ENCODE data around the gene RPGRIP1.
A peak's percentile ranks its signal among the peaks of the same experiment; 100 is the strongest.
"Not testable (repeated sequence)": the region's sequence is repeated elsewhere in the genome, so short reads cannot be mapped to it uniquely, and the experiment has no call there.

RPGRIP1 gene

DNA sequence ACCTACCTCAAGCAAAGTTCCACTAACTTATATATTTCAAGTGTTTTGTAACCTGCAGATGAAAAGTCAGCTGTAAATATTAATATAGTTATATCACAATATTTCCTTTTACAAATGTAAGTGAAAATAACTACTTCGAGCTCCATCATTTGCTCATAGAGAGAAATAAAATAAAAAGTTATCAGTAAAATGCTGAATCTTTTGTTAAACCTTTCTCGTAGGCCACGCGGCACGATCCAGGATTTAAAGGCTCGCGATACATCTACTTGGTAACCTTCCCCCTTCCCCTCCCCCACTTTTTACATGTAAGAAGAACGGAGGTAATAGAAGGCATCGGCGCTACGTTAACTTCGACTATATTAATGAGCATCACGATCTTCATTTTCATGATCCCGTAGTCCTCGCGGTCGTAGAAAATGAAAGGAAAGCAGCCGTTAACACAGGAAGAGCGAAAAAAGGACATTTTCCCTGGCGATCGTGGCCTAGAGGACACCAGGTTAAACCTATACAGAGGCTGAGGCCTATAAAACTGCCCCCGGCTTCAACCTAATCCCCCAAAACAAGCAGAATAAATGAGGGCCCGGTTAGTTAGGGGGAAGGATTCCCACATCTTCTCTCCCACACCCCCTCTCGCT is 11.1 kb upstream of the RPGRIP1 start:
- Histone ChIP-seq H3K9me2 (replicated peaks; ENCODE audit: control insufficient read depth, low read length) (no peaks in the 10 kb centered on the region), H3K27ac (ENCODE audit: low read depth, low read length) (peak overlapping the region; percentile 77), H3K4me2 (ENCODE audit: low read length) (peak overlapping the region; percentile 86), H3K36me3 (ENCODE audit: control insufficient read depth, low read length) (peaks cover 55% of the 10 kb centered on the region), H3K79me2 (ENCODE audit: control insufficient read depth, low read length) (peaks cover 56% of the 10 kb centered on the region), H3K27me3 (ENCODE audit: control insufficient read depth, low read length) (no peaks in the 10 kb centered on the region), H3K4me1 (ENCODE audit: control insufficient read depth, low read length) (peaks cover 47% of the 10 kb centered on the region), H4K20me1 (ENCODE audit: control insufficient read depth, insufficient read depth, low read depth, low read length) (peaks cover 39% of the 10 kb centered on the region), H3F3A (ENCODE audit: control insufficient read depth, insufficient read depth) (peaks cover 22% of the 10 kb centered on the region), H3K9me3 (ENCODE audit: control insufficient read depth, insufficient read depth, low read length) (no peaks in the 10 kb centered on the region), H3K4me3 (ENCODE audit: low read length) (peak overlapping the region; percentile 92)
- TF ChIP-seq, protein P1, sequence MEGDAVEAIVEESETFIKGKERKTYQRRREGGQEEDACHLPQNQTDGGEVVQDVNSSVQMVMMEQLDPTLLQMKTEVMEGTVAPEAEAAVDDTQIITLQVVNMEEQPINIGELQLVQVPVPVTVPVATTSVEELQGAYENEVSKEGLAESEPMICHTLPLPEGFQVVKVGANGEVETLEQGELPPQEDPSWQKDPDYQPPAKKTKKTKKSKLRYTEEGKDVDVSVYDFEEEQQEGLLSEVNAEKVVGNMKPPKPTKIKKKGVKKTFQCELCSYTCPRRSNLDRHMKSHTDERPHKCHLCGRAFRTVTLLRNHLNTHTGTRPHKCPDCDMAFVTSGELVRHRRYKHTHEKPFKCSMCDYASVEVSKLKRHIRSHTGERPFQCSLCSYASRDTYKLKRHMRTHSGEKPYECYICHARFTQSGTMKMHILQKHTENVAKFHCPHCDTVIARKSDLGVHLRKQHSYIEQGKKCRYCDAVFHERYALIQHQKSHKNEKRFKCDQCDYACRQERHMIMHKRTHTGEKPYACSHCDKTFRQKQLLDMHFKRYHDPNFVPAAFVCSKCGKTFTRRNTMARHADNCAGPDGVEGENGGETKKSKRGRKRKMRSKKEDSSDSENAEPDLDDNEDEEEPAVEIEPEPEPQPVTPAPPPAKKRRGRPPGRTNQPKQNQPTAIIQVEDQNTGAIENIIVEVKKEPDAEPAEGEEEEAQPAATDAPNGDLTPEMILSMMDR (IDR thresholded peaks at IDR 0.05; ENCODE audit: low read depth, low read length, poor library complexity, severe bottlenecking), result no peak
- no peak for TF ChIP-seq EZH2phosphoT487 (IDR thresholded peaks at IDR 0.05; ENCODE audit: borderline replicate concordance, low read length)

DNA sequence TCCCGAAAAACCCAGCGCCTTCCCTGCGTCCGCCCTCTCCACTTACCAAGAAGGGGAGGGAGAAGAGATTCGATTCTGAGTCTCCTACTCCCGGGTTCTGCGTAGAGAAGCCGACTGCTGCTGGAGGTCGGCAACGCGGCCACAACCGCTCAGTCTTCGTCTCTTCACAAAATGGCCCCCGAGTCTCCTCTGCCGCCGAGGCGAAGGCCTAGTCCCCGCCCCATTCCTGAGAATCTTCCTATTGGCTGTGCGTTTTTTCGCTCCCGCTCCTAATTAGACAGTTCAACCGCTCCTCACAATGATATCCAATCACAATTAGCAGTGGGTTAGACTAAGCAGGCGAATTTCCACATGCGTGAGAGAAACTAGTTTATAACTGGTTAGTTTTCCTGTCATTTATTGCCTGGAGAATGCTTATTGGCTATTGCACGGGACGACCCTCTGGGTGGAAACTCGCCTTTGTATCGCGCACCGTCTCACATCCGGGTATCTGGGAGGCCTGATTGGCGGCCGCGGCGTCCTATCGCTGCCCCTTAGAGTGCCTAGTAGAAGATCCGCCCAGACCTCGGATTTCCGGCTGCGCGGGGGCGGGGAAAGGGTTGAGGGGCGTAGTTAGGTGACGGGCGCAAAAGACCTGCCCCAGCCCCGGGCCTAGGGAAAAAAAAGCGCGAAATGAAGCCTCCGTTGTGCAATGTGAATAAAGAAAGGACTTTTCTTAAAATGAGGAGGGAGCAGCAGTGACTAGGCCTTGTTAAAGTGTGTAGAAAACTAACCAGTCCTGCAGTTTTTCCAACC is 10.4 kb upstream of the RPGRIP1 start, which contains the start of gene HNRNPC:
TSS of gene HNRNPC (minus strand) at position 191 of the 795 bp plus-strand sequence. CDS start 35,249 bp downstream, outside the sequence.
- H3K79me2 ChIP-seq (ENCODE audit: control insufficient read depth, low read length), result peaks cover 49% of the 10 kb centered on the region

DNA sequence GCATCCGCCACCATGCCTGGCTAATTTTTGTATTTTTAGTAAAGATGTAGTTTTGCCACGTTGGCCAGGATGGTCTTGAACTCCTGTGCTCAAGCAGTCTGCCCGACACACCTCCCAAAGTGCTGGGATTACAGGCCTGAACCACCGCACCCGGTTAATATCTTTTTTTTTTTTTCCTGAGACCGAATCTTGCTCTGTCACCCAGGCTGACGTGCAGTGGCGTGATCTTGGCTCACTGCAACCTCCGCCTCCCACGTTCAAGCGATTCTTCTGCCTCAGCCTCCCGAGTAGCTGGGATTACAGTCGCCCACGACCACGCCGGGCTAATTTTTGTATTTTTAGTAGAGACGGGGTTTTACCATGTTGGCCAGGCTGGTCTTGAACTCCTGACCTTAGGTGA is 7.2 kb upstream of the RPGRIP1 start:
- H3F3A ChIP-seq (ENCODE audit: control insufficient read depth, insufficient read depth), result peaks cover 19% of the 10 kb centered on the region
- not testable (repeated sequence) for H3K9me3 ChIP-seq (ENCODE audit: control insufficient read depth, insufficient read depth, low read length); H3K9me2 ChIP-seq (replicated peaks; ENCODE audit: control insufficient read depth, low read length); H3K27ac ChIP-seq (ENCODE audit: low read depth, low read length); H4K20me1 ChIP-seq (ENCODE audit: control insufficient read depth, insufficient read depth, low read depth, low read length); H3K4me3 ChIP-seq (ENCODE audit: low read length); H3K4me2 ChIP-seq (ENCODE audit: low read length); H3K27me3 ChIP-seq (ENCODE audit: control insufficient read depth, low read length)
- H3K4me1 ChIP-seq (ENCODE audit: control insufficient read depth, low read length), result peaks cover 35% of the 10 kb centered on the region
- peaks cover 17% of the 10 kb centered on the region for H3K79me2 ChIP-seq (ENCODE audit: control insufficient read depth, low read length)
- peaks cover 16% of the 10 kb centered on the region for H3K36me3 ChIP-seq (ENCODE audit: control insufficient read depth, low read length)

More for the DNA sequence above, 10.4 kb upstream of the RPGRIP1 start, which contains the start of gene HNRNPC:
- TF ChIP-seq EZH2phosphoT487 (IDR thresholded peaks at IDR 0.05; ENCODE audit: borderline replicate concordance, low read length), result no peak
- TF ChIP-seq, protein P1 (IDR thresholded peaks at IDR 0.05; ENCODE audit: low read depth, low read length, poor library complexity, severe bottlenecking), result no peak
- H3K9me3 ChIP-seq (ENCODE audit: control insufficient read depth, insufficient read depth, low read length), result no peaks in the 10 kb centered on the region
- peak within 1 kb of the TSS; percentile 92 for H3K4me3 ChIP-seq (ENCODE audit: low read length)
- H3K27ac ChIP-seq (ENCODE audit: low read depth, low read length), result peak within 1 kb of the TSS; percentile 80
- H3K27me3 ChIP-seq (ENCODE audit: control insufficient read depth, low read length), result no peaks in the 10 kb centered on the region
- H3K4me2 ChIP-seq (ENCODE audit: low read length), result peak within 1 kb of the TSS; percentile 86
- no peaks in the 10 kb centered on the region for H3K9me2 ChIP-seq (replicated peaks; ENCODE audit: control insufficient read depth, low read length)
- peaks cover 20% of the 10 kb centered on the region for H3F3A ChIP-seq (ENCODE audit: control insufficient read depth, insufficient read depth)
- peaks cover 35% of the 10 kb centered on the region for H4K20me1 ChIP-seq (ENCODE audit: control insufficient read depth, insufficient read depth, low read depth, low read length)
- H3K36me3 ChIP-seq (ENCODE audit: control insufficient read depth, low read length), result peaks cover 48% of the 10 kb centered on the region
- H3K4me1 ChIP-seq (ENCODE audit: control insufficient read depth, low read length), result peaks cover 43% of the 10 kb centered on the region

All from DOHH2 (cell line).